ENCODE results near the gene HOXA7.

Gene HOXA7

GRCh38 chr7:27180431-27181420 is 24.3 kb upstream of the HOXA7 start:
- no peak for DNase-seq (ENCODE audit: low read depth)
- TF ChIP-seq MAX (IDR thresholded peaks at IDR 0.05; ENCODE audit: low read depth, low read length) (no peak), CTCF (IDR thresholded peaks at IDR 0.05; ENCODE audit: low read depth, low read length) (no peak), POLR2A (IDR thresholded peaks at IDR 0.05; ENCODE audit: extremely low read depth, insufficient read length) (no peak), MYC (IDR thresholded peaks at IDR 0.05; ENCODE audit: low read depth, low read length) (no peak)
- H3K4me3 ChIP-seq (ENCODE audit: low read depth, low read length) = no peak overlapping the region

GRCh38 chr7:27179503-27180430 is 23.3 kb upstream of the HOXA7 start:
- TF ChIP-seq MYC (IDR thresholded peaks at IDR 0.05; ENCODE audit: low read depth, low read length) (0 out of 2 replicates have a peak, but pooled peaks have one; percentile 12), CTCF (IDR thresholded peaks at IDR 0.05; ENCODE audit: low read depth, low read length) (peak; percentile 96), MAX (IDR thresholded peaks at IDR 0.05; ENCODE audit: low read depth, low read length) (peak; percentile 56), POLR2A (IDR thresholded peaks at IDR 0.05; ENCODE audit: extremely low read depth, insufficient read length) (no peak)
- DNase-seq (ENCODE audit: low read depth) = peak; percentile 89
- no peak overlapping the region for H3K4me3 ChIP-seq (ENCODE audit: low read depth, low read length)

GRCh38 chr7:27179030-27179429 is 22.6 kb upstream of the HOXA7 start:
- DNase-seq (ENCODE audit: low read depth) = no peak
- no peak overlapping the region for H3K4me3 ChIP-seq (ENCODE audit: low read depth, low read length)
- TF ChIP-seq MYC (IDR thresholded peaks at IDR 0.05; ENCODE audit: low read depth, low read length) (no peak), CTCF (IDR thresholded peaks at IDR 0.05; ENCODE audit: low read depth, low read length) (no peak), MAX (IDR thresholded peaks at IDR 0.05; ENCODE audit: low read depth, low read length) (no peak), POLR2A (IDR thresholded peaks at IDR 0.05; ENCODE audit: extremely low read depth, insufficient read length) (no peak)

- no peak for TF ChIP-seq POLR2A (IDR thresholded peaks at IDR 0.05; ENCODE audit: extremely low read depth, insufficient read length)
- TF ChIP-seq MAX (IDR thresholded peaks at IDR 0.05; ENCODE audit: low read depth, low read length) = no peak
- TF ChIP-seq MYC (IDR thresholded peaks at IDR 0.05; ENCODE audit: low read depth, low read length) = no peak
- TF ChIP-seq CTCF (IDR thresholded peaks at IDR 0.05; ENCODE audit: low read depth, low read length) = no peak
- DNase-seq (ENCODE audit: low read depth) = no peak
Observed at GRCh38 chr7:27178366-27178765, 21.9 kb upstream of the HOXA7 start.

GRCh38 chr7:27177795-27178320 is 21.4 kb upstream of the HOXA7 start:
- no peak for DNase-seq (ENCODE audit: low read depth)
- TF ChIP-seq MYC (IDR thresholded peaks at IDR 0.05; ENCODE audit: low read depth, low read length) (no peak), CTCF (IDR thresholded peaks at IDR 0.05; ENCODE audit: low read depth, low read length) (no peak), POLR2A (IDR thresholded peaks at IDR 0.05; ENCODE audit: extremely low read depth, insufficient read length) (no peak), MAX (IDR thresholded peaks at IDR 0.05; ENCODE audit: low read depth, low read length) (no peak)
- H3K4me3 ChIP-seq (ENCODE audit: low read depth, low read length) = no peak overlapping the region

More at GRCh38 chr7:27178366-27178765, 21.9 kb upstream of the HOXA7 start:
- H3K4me3 ChIP-seq (ENCODE audit: low read depth, low read length) = no peak overlapping the region

Data from NB4 (cell line).